GM13976 (cell line): ENCODE measurements around the gene ASCL5.

ENCODE experiments used
- DNase-seq: peaks from one replicate; pipeline ENCODE4 v3.0.0; 2012; ENCODE audit warnings: low spot score
- in situ Hi-C: fragments of 300-500 bp; cut with MboI; formaldehyde crosslinking; loops from one replicate; pipeline ENCODE4 v1.12.0; 2022; ENCODE audit warnings: low sequenced_read_pairs, mixed read lengths, inconsistent platforms; ENCODE audit not compliant: unreplicated experiment
- TF ChIP-seq, protein P1 (sequence below): IDR thresholded peaks from 2 replicates; pipeline ENCODE4 v1.5.1; 2012; ENCODE audit warnings: borderline replicate concordance, mild to moderate bottlenecking; ENCODE audit not compliant: insufficient read depth; ENCODE audit errors: extremely low read depth, missing control alignments, control extremely low read depth

Gene ASCL5

DNA sequence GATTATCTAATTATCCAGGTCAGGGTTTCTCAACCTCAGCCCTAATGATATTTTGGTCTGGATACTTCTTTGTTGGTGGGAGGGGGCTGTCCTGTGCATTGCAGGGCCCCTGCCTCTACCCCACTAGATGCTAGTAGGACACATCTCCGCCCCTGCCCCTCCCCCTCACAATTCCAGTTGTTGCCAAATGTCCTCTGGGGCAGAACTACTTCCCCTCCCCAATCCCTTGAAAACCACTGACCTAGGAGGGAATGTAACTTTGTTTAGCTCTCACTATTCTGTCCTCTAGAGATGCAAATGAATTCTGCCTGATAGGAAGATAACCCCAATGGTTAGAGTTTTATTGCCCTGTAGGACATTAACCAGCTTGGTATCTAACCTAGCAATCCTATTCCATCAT lies 22.8 kb downstream of the ASCL5 start:
- in situ Hi-C loops, result no loop called here
- TF ChIP-seq, protein P1, sequence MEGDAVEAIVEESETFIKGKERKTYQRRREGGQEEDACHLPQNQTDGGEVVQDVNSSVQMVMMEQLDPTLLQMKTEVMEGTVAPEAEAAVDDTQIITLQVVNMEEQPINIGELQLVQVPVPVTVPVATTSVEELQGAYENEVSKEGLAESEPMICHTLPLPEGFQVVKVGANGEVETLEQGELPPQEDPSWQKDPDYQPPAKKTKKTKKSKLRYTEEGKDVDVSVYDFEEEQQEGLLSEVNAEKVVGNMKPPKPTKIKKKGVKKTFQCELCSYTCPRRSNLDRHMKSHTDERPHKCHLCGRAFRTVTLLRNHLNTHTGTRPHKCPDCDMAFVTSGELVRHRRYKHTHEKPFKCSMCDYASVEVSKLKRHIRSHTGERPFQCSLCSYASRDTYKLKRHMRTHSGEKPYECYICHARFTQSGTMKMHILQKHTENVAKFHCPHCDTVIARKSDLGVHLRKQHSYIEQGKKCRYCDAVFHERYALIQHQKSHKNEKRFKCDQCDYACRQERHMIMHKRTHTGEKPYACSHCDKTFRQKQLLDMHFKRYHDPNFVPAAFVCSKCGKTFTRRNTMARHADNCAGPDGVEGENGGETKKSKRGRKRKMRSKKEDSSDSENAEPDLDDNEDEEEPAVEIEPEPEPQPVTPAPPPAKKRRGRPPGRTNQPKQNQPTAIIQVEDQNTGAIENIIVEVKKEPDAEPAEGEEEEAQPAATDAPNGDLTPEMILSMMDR, result no peak
- DNase-seq, result no peak

DNA sequence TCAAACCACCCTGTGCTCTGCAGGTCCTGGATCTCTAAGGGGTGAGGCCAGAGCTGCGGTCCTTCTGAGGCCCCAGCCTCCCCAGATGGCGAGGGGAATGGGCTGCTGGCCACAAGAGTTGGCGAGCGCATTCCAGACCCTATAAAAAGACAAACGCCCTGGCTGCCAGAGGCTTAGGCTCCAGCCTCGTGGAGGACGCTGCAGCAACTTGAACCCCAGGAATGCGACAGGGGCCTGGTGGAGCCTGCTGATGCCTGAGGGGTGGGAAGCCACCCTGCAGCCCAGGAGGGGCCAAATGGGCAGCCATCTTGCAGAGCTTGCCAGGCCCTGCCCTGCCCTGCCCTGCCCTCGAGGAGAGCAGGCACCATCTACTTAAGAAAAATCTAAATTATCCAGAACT lies 23.3 kb downstream of the ASCL5 start:
- TF ChIP-seq, protein P1, result no peak
- no peak for DNase-seq
- in situ Hi-C loops, result no loop called here

DNA sequence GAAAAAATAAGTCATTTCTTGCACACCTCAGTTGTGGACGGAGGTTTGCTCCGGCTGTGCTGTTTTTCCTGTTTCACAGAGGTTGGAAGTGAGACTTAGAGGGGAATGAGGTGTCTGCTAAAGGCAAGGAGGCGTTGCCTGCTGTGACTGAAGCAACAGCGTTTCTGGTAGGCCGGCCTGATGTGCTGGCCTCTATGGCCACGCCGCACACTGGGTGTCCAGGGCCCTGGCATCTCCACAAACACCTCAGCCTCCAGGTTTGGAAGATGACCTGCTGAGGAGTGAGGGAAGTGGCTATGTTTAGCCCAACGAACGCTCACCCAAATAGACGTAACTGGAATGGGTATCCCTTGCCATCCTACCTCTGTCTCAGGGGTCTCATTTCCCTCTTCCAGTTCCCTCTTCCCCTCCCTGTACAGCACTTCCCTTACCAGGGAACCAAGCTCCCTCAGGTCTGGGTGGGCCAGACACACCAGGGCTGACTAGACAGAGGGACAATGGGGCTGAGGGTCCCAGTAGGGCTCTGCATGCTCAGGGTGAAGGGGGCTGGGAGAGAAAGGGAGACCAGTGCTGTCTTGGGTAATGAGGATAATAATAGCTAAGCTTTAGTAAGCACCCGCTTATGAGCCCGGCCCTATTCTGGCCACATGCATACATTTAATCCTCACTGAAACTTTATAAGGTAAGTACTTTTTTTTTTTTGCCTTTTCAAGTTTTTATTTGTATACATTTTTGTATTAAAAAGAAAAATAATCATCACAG lies 26.6 kb downstream of the ASCL5 start:
- in situ Hi-C loops, result no loop called here
- TF ChIP-seq, protein P1, result no peak
- DNase-seq, result no peak

DNA sequence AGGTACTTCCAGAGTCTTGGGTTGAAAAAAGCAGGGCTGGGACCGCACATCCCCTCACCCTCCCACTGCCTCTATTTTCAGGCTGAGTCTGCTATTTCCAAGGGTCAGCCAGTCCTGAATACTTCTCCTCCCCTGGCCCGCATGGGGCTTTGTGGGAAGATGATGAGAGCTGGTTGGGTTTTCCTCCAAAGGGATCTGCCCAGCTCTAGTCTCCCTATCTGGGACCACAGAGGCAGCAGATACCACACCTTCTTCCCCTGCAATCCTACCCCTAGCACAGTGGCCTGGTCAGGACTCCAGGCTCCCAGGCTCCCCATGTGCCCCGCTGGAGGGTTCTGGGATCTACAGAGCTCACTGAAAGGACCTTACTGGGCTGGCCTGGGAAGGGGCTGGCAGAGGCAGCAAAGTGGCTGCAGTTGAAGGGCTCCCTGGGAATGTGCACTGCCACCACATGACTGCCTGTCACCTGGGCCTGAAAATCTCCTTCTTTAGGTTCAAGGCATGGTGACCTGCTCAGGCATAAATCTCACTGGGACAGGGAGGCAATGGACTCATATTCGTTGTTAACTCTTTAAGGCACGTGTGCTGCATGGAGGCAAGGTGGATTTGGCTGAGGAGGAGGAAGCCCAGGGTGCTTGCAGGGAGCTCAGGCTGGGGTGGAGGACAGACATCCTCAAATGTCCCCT lies 27.8 kb downstream of the ASCL5 start:
- in situ Hi-C loops, result no loop called here
- DNase-seq, result no peak
- TF ChIP-seq, protein P1, result no peak

DNA sequence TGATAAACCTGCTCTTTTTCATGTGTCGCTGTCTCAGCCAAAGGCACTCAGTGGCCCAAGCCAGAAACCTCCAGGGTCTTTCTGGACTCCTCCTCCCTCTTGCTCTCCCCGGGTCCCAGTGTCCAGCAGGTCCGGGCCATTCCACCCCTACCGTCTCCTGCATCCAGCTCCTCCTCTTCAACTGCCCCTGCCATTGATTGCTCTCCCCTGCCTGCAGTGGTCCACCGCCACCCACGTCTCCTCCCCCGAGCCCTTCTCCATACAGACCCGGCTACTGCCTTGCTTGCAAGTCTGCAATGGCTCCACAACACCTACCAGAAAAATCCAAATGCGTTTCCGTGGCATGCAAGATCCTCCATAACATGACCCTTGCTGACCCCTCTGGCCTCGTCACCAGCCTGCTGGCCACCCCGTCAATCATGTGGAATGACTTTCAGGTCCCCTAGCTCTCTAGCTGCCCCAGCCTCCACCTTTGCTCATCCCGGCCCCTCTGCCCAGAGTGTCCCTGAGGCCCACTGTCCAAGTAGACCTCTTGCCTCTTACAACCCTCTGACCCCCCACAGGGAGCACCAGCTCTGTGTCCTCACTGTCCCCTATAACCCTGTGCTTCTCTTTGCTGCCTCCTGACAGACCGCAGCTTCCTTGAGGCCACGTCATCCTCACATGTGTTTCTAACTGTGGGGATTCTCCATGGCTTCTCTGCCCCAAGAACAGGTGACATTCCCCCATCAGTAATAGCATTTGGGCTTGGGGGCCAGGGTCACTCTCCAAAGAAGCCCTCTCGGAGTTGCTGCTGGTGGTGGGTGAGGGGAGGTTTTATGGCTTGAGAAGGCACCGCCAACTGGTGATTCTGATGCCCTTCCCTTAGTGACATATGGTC lies 29.8 kb downstream of the ASCL5 start:
- TF ChIP-seq, protein P1, result no peak
- no peak for DNase-seq
- in situ Hi-C loops, result no loop called here

DNA sequence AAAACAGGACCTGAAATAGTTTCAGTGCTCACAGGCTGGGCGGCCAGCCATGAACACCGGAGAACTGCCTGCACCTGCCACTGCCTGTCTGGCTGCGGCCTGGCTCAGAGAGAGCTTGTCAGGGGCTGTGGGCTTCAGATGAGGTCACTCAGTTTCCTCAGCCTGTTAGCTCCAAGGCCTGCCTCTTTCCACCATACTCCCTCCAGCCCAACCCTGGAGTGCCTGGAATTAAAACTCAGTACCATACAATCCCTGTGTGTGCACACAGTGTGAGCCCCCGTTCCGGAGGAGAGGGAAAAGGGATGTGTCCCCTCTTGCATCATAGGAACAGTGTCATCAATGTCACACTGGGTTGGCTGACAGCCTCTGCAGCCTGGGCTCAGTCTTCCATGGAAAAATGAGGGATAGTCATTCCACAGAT lies 30.9 kb downstream of the ASCL5 start:
- TF ChIP-seq, protein P1, result no peak
- no peak for DNase-seq
- in situ Hi-C loops, result no loop called here
